Posterior cingulate gyrus (tissue), 11 donors: ENCODE results near the gene CREBRF.
"Not testable (repeated sequence)": the region's sequence is repeated elsewhere in the genome, so short reads cannot be mapped to it uniquely, and the experiment has no call there.

Source experiments
- DNase-seq, 10 donors: peaks; one replicate each; pipeline versions ENCODE4 v3.0.0 to v3.0.0-alpha.2; 2020 to 2021; ENCODE audit warnings: mixed read lengths in 3 of 10
- intact Hi-C: fragments of 100-400 bp; cut with DNase I; formaldehyde crosslinking; loops from one replicate; pipeline ENCODE4 v1.15.1; 2023

The CREBRF gene

DNA sequence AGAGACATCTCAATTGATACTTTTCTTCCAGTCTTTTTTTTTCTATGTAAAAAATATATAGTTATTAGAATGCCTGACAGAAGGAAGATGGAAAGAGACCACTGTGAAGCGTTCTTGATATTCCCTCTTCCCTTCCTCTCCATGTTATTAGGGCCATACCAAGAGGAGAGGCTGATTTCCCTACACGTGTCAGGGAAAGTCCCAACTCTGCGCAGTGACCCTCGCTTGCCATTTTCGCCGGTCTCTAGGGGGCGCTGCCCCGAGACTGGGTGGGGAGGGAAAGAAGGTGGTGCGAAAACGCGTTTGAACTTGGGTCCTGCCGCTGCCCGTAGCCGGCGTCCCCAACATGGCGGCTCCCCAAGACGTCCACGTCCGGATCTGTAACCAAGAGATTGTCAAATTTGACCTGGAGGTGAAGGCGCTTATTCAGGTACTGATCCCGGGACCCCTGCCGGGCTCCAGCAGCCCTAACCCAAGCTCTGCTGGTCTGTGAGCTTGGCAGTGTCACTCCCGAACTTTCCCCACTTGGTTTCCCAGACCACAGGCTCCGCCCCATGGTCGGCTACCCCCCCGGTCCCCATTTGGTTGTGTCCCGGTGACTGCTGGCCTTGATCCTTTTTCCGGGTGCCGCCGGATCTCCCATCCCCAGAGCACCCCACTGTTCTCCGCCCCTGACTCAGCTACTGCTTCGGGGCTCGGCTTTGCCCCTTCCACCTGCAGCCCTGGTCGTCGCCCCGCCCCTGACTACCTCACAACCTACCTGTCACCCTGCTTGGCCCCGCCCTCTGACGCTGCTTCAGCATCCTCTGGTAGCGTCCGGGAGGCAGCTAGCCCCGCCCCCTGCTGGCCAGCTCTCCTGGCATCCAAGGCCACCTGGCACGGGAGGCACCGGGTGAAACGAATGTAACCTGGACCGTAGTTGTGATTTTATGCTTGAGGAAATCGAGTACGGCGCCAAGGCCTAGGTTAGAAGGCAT lies 88.3 kb downstream of the CREBRF start, which contains the start of gene BNIP1:
BNIP1 (plus strand) TSS at position 332 of the 977 bp plus-strand sequence; CDS start at position 347, 15 bp downstream.
- DNase-seq, result peak; percentile 85 to 98 (median 92)
- intact Hi-C loops, result loop anchor here (2.0 to 10.0 kb wide), 3 partner anchors 88 to 162 kb away; partner anchors contain the start of genes ATP6V0E1 and CREBRF

DNA sequence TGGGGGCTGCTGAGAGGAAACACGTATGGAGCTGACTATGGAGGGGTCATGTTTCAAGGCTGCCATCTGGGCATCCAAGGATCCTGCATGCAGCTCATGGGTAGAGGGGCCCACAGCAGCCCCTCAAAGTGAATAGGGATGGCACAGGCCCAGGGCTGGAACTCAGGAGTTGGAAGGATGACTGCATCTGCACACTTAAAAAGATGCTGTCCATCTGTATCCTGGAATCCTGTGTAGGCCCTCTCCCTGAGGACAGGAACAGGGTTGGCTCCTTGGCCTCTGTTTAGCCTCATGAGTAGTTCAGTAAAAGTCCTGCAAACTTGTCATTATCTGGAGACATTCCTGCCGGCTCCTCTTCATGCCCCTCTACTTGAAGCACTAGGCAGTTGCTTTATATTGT lies 92.2 kb downstream of the CREBRF start:
- DNase-seq, result no peak
- intact Hi-C loops, result loop anchor here (10.0 kb wide), 1 partner anchor 136 kb away; no protein-coding TSS in a partner anchor

GRCh38 chr5:173152547-173152946 lies 96.4 kb downstream of the CREBRF start:
- intact Hi-C loops, result no loop called here

DNA sequence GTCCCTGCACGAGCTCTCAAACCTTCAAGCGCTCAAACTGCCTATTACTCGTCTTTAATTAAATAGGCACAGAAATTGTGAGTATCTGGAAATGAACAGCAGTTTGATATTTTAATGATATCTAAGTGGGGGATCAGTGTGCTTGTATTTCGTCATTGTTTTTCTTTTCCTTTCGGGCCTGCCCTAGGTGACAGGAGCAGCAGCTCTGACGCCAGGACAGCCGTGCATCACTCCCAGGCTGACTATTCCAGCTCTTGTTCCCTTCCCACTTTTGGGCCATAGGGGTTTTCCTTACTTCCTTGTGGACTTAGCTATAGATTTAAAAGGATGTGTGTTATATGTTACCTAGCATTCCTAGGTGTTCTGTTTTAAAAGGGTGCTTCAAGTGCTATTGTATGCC lies 97.7 kb downstream of the CREBRF start:
- DNase-seq, result no peak
- intact Hi-C loops, result no loop called here

More at GRCh38 chr5:173152547-173152946, 96.4 kb downstream of the CREBRF start:
- no peak for DNase-seq

GRCh38 chr5:173154619-173155018 lies 98.5 kb downstream of the CREBRF start:
- intact Hi-C loops, DNase-seq: not testable (repeated sequence)

DNA sequence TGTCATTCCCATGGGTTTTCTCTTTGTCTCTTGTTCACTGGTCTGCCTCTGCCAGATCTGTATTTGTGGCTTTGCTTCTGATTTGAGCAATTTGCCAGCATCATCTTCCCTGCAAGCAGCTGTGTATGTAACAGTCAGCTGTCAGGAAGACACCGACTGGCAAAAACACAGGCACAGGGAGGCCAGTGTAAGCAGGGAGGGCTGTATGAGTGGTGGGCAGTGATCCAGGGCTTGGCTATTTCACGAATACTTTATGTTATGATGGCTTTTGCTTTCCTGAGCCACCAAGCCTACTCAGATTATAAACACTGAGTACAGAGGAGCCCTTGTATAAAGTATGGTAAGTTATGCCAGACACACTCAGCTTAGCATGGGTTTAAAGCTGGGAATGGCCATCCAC lies 99.8 kb downstream of the CREBRF start:
- peak in 6 of 10 donors; percentile 12 to 86 (median 44) for DNase-seq
- intact Hi-C loops, result no loop called here

DNA sequence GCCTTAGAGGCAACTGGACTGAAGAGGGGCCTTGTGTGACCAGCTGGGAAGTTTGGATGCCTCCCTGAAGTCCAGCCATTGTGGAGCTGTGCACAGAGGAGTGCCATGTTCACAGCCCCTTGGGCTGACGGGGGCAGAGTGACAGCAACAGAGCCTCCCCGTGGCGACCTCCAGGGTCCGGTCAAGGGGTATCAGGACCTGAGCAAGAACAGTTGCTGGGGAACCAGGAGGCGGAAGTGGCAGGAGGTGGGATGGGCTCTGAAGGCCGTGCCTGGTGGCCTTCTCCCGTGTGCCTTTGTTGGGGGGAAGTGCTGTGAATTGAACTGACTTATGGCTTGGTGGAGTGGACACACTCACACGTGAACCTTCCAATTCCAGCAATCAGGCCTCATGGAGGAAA lies 102.2 kb downstream of the CREBRF start:
- DNase-seq, result no peak
- intact Hi-C loops, result no loop called here

DNA sequence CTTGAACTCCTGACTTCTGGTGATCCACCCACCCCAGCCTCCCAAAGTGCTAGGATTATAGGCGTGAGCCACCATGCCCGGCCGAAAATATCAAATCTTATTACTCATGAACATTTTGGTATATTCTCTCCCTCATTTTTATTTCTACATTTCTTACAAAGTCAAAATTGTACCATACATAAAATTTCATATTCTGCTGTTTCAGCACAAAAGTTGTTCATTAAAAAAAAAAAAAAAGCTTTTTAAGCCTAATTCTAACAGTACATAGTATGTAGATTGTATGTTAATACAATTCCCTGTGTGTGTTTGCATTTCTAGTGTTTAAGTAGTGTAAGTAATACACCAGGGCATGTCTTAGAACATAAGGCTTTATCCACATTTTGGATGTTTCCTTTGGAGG lies 103.1 kb downstream of the CREBRF start:
- no peak for DNase-seq
- intact Hi-C loops, result no loop called here

DNA sequence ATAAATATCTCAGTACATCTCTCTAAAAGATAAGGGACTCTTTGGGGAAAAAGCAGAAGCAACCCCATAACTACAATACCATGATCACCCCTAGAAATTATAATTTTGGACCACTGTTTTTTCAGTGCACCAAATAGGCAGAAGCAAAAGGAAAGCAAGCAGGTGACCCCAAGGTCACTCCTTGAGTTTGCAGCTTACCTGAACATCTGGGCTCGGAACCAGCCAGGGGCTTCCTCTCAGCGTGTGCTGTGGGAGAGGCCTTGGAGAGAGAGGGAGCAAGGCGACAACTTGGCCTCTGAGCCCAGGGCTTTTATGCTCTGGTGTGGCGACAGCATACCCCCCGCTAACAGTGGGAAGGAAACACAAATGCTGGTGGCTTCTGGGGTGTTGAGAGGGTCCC lies 105.0 kb downstream of the CREBRF start:
- intact Hi-C loops, result no loop called here
- DNase-seq, result no peak

DNA sequence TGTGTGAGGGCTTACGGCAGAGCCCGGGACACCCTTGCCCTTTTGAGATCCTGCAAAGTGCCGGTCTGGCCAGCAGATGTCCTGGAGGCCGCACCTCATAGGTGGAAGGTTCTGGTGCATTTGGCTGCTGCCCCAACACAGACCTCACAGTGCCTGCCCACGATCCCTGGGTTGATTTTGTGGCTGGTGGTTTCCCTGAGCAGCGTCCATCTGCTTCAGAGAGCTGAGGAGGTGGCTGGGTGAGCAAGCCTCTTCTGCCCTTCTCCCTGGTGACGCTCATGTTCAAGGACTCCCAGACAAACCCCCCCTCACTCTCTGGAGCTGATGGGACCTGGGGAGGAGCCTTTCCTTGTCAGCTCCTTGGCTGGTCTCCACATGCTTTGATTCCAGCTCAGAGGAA lies 107.1 kb downstream of the CREBRF start:
- intact Hi-C loops, result no loop called here
- DNase-seq, result no peak

GRCh38 chr5:173165177-173166016 lies 109.2 kb downstream of the CREBRF start:
- intact Hi-C loops, result no loop called here
- no peak for DNase-seq

DNA sequence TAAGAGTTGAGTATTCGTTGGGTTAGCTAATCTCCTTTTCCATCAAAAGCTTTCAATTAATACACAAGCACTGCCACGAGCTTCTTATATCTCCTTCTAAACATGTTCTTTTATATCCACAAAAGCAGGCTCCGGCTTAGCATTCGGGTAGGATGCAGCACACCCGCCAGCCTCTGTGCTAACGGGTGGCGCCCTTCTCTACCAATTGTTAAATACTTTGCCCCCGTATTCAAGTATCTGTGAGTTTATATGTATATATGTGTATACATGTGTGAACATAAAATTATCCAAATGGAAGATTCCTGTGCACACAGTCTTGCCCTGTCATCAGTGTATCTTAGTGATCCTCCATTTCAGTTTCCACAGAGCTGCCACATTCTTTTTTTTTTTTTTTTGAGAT lies 116.0 kb downstream of the CREBRF start:
- intact Hi-C loops, result no loop called here
- DNase-seq, result no peak

DNA sequence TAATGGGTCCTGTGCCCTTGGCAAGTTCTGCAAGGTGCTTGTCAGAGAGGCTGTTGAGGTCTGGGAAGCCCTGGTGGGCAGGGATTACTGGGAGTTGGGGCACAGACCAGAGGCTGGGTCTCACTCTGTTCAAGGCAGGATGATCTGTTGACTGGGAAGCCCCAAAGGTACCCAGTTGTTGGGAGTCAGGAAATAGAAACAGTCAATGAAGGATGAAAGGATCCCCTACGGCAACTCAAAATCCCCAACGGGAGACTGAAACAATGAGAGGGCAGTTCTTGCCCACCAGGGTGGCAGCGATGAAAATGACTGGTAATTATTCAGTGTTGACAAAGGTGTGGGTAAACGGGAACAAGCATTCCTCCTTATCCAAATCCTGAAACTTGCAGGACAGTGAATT lies 119.4 kb downstream of the CREBRF start:
- no peak for DNase-seq
- intact Hi-C loops, result no loop called here

GRCh38 chr5:173178369-173178910 lies 122.3 kb downstream of the CREBRF start:
- no peak for DNase-seq
- intact Hi-C loops, result no loop called here

DNA sequence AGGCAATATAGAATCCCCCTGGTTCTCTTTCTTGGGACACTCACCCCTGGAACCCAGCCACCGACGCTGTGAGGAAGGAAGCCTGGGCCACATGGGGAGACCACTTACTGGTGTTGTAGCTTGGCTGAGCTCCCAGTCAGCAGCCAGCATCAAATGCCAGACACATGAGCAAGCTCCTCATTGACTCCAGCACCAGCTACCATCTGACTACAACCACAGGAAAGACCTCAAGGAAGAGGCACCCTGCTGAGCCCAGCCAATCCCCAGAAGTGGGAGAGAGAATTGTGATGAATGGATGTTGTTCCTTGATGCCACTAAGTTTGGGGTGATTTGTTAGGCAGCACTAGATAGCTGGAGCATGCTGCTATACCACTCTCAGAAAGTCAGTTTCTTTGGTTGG lies 124.2 kb downstream of the CREBRF start:
- intact Hi-C loops, result no loop called here
- no peak for DNase-seq

GRCh38 chr5:173187054-173187743 lies 131.0 kb downstream of the CREBRF start:
- DNase-seq, result no peak
- intact Hi-C loops, result no loop called here

GRCh38 chr5:173188280-173188679 lies 132.1 kb downstream of the CREBRF start:
- DNase-seq, result no peak
- intact Hi-C loops, result no loop called here
